Esophagus muscularis mucosa (tissue), 4 donors: ENCODE measurements around the gene OR2G6.

Experiments used
- EP300 ChIP-seq: sonication (generic); formaldehyde crosslinking; IDR thresholded peaks from one replicate; pipeline ENCODE4 v1.6.1; 2017; ENCODE audit warnings: antibody characterized with exemption
- POLR2A ChIP-seq: fragments of 450-650 bp; IDR thresholded peaks from one replicate; pipeline ENCODE4 v1.6.1; 2017; ENCODE audit warnings: antibody characterized with exemption, moderate library complexity, mild to moderate bottlenecking, low read depth
- TF ChIP-seq, protein P1 (sequence below), 3 experiments: fragments of 200-600 bp in 2 of 3; fragments of 450-650 bp in 1 of 3; sonication (generic) in 2 of 3; IDR thresholded peaks; one replicate each; pipeline ENCODE4 v1.5.1; 2017 to 2019; ENCODE audit warnings: antibody characterized with exemption in 3 of 3, mild to moderate bottlenecking in 2 of 3, moderate library complexity in 1 of 3

GRCh38 chr1:248576260-248576980 lies 68.5 kb downstream of the OR2G6 start:
- no peak for TF ChIP-seq EP300
- TF ChIP-seq, protein P1, sequence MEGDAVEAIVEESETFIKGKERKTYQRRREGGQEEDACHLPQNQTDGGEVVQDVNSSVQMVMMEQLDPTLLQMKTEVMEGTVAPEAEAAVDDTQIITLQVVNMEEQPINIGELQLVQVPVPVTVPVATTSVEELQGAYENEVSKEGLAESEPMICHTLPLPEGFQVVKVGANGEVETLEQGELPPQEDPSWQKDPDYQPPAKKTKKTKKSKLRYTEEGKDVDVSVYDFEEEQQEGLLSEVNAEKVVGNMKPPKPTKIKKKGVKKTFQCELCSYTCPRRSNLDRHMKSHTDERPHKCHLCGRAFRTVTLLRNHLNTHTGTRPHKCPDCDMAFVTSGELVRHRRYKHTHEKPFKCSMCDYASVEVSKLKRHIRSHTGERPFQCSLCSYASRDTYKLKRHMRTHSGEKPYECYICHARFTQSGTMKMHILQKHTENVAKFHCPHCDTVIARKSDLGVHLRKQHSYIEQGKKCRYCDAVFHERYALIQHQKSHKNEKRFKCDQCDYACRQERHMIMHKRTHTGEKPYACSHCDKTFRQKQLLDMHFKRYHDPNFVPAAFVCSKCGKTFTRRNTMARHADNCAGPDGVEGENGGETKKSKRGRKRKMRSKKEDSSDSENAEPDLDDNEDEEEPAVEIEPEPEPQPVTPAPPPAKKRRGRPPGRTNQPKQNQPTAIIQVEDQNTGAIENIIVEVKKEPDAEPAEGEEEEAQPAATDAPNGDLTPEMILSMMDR (IDR thresholded peaks at IDR 0.05), result no peak
- TF ChIP-seq POLR2A, result no peak
